Psoas muscle (tissue), 8 donors: ENCODE data around the gene PDLIM1. TPM values are rescaled to one million over a fixed set of nuclear protein-coding genes. Genes with fewer than 3 reads are reported as not detected.
A peak's percentile ranks its signal among the peaks of the same experiment; 100 is the strongest.

ENCODE experiments used
- ATAC-seq, 4 donors: fragments of 200-7000 bp; cut with Tn5 transposase; one replicate each; pipeline ENCODE4 v1.9.1; 2020; ENCODE audit warnings: moderate library complexity in 3 of 4, mild to moderate bottlenecking in 2 of 4
- DNase-seq, 2 donors: peaks; one replicate each; pipeline ENCODE4 v3.0.0-alpha.2; 2020
- H3K27ac ChIP-seq: fragments of 200-600 bp; one replicate; pipeline ENCODE4 v1.8.0; 2022
- H3K27me3 ChIP-seq, 3 donors: fragments of 200-600 bp in 1 of 3; one replicate each; pipeline versions ENCODE4 v1.6.1 to v1.8.0; 2013 to 2022; ENCODE audit warnings: low read length in 2 of 3, mild to moderate bottlenecking in 2 of 3, moderate library complexity in 1 of 3; ENCODE audit not compliant: insufficient read depth in 3 of 3
- H3K36me3 ChIP-seq, 2 donors: fragments of 200-600 bp in 1 of 2; one replicate each; pipeline versions ENCODE4 v1.6.1 to v1.8.0; 2013 to 2022; ENCODE audit warnings: low read depth in 1 of 2, mild to moderate bottlenecking in 1 of 2, moderate library complexity in 1 of 2; ENCODE audit not compliant: insufficient read depth in 1 of 2
- H3K4me1 ChIP-seq: fragments of 200-600 bp; one replicate; pipeline ENCODE4 v1.8.0; 2022
- H3K4me3 ChIP-seq: fragments of 200-600 bp; one replicate; pipeline ENCODE4 v1.8.0; 2022; ENCODE audit warnings: mild to moderate bottlenecking
- H3K9me3 ChIP-seq: fragments of 200-600 bp; one replicate; pipeline ENCODE4 v1.8.0; 2022
- CTCF ChIP-seq: fragments of 200-600 bp; IDR thresholded peaks from one replicate; pipeline ENCODE4 v1.8.0; 2022; ENCODE audit warnings: antibody characterized with exemption
- WGBS, 3 donors: extraction: QIAGEN DNeasy Blood & Tissue Kit; methylation state at CpG; one replicate each; pipeline versions ENCODE4 v1.1.6 to v1.1.7; 2013; 5-methylcytosine and 5-hydroxymethylcytosine counted together
- intact Hi-C, 2 donors: fragments of 100-400 bp; cut with DNase I; formaldehyde crosslinking; loops; one replicate each; pipeline versions ENCODE4 v1.11.0 to v1.14.2; 2022
- polyA plus RNA-seq, 3 donors: library from polyadenylated mRNA; stranded (reverse); fragments of 200-250 nt; gene quantifications; one replicate each; pipeline ENCODE4 v1.2.3, GENCODE V29; 2013
- total RNA-seq, 4 donors: library from RNA; stranded (reverse); fragmentation: NEBNext Ultra II Directional in 2 of 4; extraction: Animal tissue kit (Norgen Biotek cat#: 25700) in 2 of 4; gene quantifications; one replicate each; pipeline versions ENCODE4 v1.2.1 to v1.2.4, GENCODE V29; 2021 to 2023
- donor health status: healthy with polysubstance abuse.
- donor health status: DM: no; HTN: no; CAD: no; lungs with moderate emphysema.
- donor health status: Bipolar disorder and iron deficiency.
- donor health status: healthy.
- donor health status: DM: yes; HTN: yes; CAD: no.
- donor health status: DM: no; HTN: no; CAD: no.
- donor health status: DM: no; HTN: no; CAD: no.
- donor health status: DM: yes; HTN: yes; CAD: no.

Gene PDLIM1
- total and polyA plus RNA-seq, 7 donors, result 97.3 to 504 (median 325) TPM

- intact Hi-C loops, result no loop called here
These were observed 21.5 kb upstream of the PDLIM1 start for GRCh38 chr10:95312257-95312656.

GRCh38 chr10:95309958-95310357 is 19.2 kb upstream of the PDLIM1 start:
- H3K27me3 ChIP-seq, result no peaks in the 10 kb centered on the region
- H3K9me3 ChIP-seq, result no peaks in the 10 kb centered on the region
- peaks cover 37% of the 10 kb centered on the region for H3K4me1 ChIP-seq
- no peak for ATAC-seq
- no peak overlapping the region for H3K27ac ChIP-seq
- no peak overlapping the region for H3K4me3 ChIP-seq
- intact Hi-C loops, result no loop called here
- 49 to 59% (median 53%) methylated on average over 1 of the region's 1 CpG for WGBS, 3 donors
- no peak for TF ChIP-seq CTCF
- no peak for DNase-seq
- peaks cover 2 to 21% of the 10 kb centered on the region in 2 donors for H3K36me3 ChIP-seq

More at GRCh38 chr10:95312257-95312656, 21.5 kb upstream of the PDLIM1 start:
- H3K27ac ChIP-seq, result peak overlapping the region; percentile 17
- no peak for TF ChIP-seq CTCF
- WGBS, 3 donors, result 42 to 53% (median 48%) methylated on average over 6 of the region's 6 CpGs
- H3K27me3 ChIP-seq, result no peaks in the 10 kb centered on the region
- peaks cover 40% of the 10 kb centered on the region for H3K4me1 ChIP-seq
- H3K36me3 ChIP-seq, result peaks cover 2 to 37% of the 10 kb centered on the region in 2 donors
- ATAC-seq (peak in 1 of 4 donors; percentile 27), DNase-seq (no peak)
- no peak overlapping the region for H3K4me3 ChIP-seq
- no peaks in the 10 kb centered on the region for H3K9me3 ChIP-seq

DNA sequence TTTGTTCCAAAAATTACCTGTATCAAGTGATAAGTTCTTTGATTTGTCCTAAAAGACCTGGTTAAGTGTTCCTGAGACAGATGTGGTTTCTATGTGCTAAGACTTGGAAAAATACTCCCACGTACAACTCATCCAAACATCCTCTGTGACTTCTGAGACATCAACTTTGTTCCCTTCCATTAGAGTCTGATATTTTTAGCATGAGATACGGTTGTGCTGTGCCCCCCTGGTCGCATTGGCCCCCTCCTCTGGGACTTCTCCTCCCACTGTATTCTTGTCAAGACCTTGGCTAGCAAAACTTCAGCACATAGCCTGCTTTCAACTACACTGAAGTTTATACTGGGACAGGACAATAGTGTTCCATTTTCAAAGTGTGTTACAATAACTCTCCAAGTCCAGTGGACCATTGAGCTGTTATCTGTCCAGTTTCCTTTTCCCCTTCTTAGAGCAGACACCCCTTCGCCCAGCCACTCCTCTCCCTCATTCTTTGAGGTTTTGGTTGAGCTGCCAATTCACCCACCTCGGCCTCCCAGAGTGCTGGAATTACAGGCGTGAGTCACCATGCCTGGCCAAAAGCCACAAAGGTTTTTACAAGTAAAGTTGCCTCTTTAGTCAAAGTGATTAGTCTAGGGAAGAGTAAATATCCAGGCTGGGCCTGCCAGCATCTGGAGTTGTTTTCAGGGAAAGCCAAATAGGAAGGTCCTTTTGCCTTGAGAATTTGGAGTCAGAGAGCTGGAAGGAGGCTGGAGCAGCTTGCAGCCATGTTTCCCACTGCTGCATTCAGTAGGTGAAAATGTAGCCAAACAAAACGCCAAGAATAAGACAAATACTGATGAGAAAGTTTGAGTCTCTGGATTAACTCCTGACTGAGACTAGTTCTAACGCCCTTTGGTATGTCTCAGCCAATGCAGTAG is 17.8 kb upstream of the PDLIM1 start:
- peaks cover 32% of the 10 kb centered on the region for H3K4me1 ChIP-seq
- ATAC-seq, result peak; percentile 57 to 82 (median 68)
- intact Hi-C loops, result no loop called here
- peak overlapping the region; percentile 68 for H3K27ac ChIP-seq
- peak; percentile 84 to 86 for DNase-seq
- no peaks in the 10 kb centered on the region for H3K27me3 ChIP-seq
- H3K4me3 ChIP-seq, result no peak overlapping the region
- WGBS, 3 donors, result 34 to 41% (median 36%) methylated on average over 8 of the region's 8 CpGs
- H3K36me3 ChIP-seq, result peaks cover 0 to 8% of the 10 kb centered on the region in 2 donors
- H3K9me3 ChIP-seq, result no peaks in the 10 kb centered on the region
- TF ChIP-seq CTCF, result no peak

DNA sequence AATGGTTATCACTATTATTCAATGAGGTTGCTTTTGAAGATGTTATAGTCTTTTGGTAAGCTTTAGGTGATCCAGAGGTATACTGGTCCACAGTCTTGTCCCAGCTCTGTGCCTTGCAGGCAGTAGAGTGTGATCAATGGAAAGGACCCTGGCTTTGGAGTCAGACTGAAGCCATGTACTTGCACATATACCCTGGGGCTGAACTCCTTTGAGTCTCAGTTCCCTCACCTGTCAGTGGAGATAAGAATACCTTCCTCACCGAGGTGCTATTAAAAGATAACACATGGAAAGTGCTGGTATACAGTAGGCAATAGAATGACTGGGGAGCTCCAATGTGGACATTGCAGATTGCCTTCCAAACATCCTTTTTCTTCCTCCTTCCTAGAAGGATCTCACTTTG is 16.0 kb upstream of the PDLIM1 start:
- DNase-seq (no peak), ATAC-seq (no peak)
- Histone ChIP-seq H3K36me3 (no peaks in the 10 kb centered on the region), H3K4me3 (no peak overlapping the region), H3K9me3 (no peaks in the 10 kb centered on the region), H3K4me1 (peaks cover 20% of the 10 kb centered on the region), H3K27ac (no peak overlapping the region), H3K27me3 (no peaks in the 10 kb centered on the region)
- intact Hi-C loops, result no loop called here
- TF ChIP-seq CTCF, result no peak
- 82 to 95% (median 93%) methylated on average over 1 of the region's 1 CpG for WGBS, 3 donors
